HG03135 (cell line): Measurements from ENCODE around the gene OTUD7B.
"Not testable (repeated sequence)": the region's sequence is repeated elsewhere in the genome, so short reads cannot be mapped to it uniquely, and the experiment has no call there.

Source experiments
- ATAC-seq: cut with Tn5 transposase; IDR thresholded peaks from one replicate; pipeline ENCODE4 v1.9.1; 2021; ENCODE audit warnings: mild to moderate bottlenecking, moderate library complexity; ENCODE audit not compliant: unreplicated experiment

Gene OTUD7B

DNA sequence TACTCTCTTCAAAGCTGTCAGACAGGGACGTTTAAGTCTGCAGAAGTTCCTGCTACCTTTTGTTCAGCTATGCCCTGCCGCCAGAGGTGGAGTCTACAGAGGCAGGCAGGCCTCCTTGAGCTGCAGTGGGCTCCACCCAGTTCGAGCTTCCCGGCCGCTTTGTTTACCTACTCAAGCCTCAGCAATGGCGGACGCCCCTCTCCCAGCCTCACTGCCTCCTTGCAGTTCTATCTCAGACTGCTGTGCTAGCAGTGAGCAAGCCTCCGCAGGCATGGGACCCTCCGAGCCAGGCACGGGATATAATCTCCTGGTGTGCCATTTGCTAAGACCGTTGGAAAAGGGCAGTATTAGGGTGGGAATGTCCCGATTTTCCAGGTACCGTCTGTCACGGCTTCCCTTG is 53.0 kb downstream of the OTUD7B start:
- not testable (repeated sequence) for ATAC-seq

DNA sequence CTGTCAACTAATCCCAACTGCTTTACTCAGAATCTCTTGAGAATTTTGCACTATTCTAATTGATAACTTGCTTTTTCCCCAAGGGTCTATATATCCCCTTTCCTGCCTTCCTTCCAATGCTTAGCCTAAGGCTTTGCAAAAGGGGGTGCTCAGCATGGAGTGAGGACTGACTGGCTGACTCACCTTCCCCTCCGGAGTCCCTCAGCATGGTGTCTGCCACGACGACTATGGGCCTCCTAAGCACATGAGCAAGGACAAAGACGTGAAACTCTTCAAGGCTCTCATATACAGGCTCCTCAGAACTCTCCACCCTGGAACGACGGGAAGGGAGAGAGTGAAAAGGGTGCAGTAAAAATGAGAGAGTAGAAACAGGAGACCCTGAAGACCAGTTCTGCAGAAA is 60.6 kb downstream of the OTUD7B start:
- no peak for ATAC-seq

DNA sequence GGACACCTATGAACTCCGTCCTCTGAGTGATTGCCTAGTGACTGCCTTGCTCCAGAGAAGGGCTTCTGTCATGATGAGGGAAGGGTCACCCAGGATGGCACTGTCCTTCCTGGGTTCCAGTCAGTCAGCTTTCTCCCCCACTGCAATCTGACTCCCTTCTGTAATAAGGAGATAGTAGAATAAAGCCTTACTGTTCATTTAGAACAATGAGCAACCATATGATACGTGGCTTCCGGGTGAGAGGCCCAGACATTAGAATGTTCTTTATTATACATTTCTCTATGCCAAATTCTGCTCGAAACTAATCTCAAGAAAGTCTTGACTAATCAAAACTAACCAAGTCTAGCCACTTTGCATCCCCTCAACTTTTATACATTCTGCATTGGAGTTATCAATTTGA is 65.3 kb downstream of the OTUD7B start:
- no peak for ATAC-seq

DNA sequence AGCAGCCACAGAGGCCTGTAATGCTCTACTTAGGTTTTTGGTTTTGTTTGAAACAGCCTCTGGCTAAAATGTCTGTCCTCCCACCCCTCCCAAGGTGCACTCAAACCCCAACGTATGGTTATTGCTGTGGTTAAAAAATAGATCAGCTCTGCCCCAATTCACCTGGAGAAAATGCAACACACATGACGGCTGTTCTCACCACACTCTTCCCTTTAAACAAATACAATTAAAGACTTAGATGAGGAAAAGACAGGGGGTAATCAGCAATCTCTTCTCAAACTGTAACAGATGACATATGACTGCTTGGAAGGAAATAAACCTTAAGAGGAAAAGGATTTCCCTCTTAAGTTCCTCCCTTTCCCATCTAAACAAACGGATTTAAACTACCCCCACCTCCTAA is 67.6 kb downstream of the OTUD7B start:
- ATAC-seq, result no peak

DNA sequence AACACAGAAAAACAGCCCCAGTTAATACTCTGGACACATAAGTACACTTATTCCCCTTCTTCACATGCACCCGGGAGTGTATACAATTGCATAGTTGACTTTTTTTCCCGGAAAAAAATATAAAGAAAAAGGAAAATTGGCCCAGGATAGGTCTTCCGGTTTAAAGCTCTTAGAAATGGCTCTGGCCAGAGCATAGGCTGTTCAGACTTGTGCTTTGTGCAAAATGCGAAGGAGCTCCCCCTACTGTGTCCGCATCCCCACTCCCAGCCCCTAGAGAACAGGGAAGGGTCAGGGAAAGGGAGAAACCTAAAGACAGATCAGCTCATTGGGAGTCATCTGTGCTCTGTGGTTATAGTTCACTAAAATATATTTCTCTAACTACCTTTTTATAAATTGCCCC is 68.3 kb downstream of the OTUD7B start:
- ATAC-seq, result no peak

DNA sequence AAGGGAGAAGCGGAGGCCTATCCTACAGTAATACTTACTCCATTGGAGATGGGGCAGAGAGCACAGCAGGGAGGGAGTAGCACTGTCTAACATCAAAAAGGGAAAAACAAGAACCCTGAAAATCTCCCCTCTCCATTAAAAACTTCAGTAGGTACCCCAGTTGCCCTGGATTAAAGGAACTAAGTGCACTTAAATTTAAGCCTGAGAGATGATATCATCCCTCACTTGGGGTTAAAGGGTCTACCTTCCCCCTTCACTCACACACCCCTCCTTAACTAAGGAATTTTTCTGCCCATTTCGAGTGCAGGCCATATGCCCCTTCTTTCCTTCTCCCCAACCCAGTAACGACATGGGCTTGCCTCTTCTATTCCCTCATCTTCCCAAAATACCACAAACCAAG is 70.1 kb downstream of the OTUD7B start:
- no peak for ATAC-seq

DNA sequence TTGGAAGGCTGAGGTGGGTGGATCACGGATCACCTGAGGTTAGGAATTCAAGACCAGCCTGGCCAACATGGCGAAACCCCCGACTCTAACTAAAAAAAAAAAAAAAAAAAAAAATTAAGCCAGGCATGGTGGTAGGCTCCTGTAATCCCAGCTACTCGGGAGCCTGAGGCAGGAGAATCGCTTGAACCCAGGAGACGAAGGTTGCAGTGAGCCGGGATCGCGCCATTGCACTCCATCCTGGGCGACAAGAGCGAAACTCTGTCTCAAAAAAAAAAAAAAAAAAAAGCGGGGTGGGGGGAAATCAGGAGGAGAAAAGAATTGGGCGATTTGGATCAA is 71.9 kb downstream of the OTUD7B start:
- not testable (repeated sequence) for ATAC-seq

DNA sequence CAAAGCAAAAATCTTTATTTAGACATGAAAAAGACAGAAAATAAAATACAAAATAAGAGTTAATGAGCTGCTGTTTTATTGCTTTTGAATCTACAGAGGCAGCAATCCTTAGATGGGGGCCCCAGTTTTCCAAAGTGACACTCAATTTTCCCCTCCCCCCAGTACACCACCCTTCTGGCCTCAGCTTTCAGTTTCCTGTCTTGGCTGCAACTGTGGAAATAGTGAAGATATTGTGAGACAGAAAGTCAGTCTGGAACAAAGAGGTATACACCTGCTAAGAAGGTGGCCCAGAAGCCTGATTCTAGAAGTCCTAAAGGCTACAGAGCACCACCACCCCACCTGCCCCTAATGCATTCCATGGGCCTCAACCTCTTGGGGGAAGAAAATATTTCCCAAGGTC is 72.8 kb downstream of the OTUD7B start:
- ATAC-seq, result no peak

DNA sequence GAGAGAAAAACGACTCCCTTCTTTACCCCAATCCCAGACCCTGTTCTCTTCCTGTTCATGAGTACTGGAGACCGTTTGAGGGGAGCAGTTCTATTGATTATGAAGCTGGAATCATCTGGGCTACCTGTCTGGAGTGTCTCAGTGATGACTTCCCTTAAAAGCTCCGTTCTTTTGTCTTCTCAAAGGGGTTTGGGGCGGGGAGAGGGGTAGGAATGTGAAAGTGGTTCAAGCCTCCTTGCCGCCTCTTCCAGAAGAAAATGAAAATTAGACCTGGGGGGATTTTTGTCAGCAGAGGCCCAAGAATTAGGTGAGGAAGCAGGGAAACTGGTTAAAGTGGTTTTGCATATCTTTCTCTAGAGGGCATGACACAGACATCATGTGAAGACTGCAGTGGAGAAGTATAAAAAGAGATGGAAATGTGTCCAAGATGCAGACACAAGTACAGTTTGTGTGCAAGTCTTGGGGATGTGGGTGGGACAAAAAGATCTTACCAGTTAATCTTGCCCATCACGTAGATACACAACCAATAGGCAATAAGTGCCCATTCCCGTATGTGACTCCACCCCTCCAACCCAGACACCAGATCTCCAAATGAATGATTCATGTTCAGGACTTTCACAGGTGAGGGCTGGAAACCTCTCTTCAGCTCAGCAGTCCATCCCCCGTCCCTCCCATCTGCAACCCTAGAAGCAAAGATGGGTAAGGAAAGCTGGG is 73.4 kb downstream of the OTUD7B start:
- ATAC-seq, result no peak

DNA sequence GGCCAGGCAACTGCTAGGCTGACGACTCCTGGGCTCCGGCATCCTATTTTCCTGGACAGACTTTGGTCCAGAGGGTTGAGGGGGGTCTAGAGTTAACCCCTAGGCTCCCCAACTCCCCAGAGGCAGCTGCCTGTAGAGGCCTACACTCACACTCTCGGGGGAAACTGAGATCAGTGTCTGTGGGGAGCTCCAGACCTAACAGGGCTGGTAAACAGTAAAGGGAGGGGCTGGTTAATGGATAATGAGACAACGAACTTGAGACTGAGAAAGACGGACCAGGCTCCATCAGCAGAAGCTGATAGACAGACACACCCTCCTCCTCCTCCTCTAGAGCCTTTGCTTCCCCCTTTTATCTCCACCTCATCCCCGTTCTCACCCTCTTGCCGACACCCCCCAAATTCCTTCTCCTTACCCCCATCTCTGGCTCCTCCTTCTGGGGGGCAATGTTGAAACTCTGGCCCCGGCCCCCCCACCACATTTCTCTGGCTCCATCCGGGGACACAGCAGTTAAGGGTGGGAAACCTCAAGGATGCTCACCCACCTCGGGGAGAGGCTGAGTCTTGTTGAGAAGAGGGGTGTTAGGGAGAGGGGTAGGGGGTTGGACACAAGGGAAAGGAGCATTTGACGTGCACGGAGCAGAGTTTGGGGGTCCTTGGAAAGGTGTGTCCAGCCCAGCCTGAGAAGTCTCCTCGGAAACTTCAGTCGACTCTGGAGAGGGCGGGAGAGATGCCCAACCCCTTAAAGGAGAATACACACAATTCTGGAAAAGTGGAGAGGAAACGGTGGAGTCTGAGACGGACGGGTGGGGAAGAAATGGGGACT is 74.1 kb downstream of the OTUD7B start, which contains the start of gene MTMR11:
Gene MTMR11 (minus strand): TSS at position 710 of the 822 bp plus-strand sequence. CDS start 232 bp downstream, at position 478.
- ATAC-seq, result no peak

DNA sequence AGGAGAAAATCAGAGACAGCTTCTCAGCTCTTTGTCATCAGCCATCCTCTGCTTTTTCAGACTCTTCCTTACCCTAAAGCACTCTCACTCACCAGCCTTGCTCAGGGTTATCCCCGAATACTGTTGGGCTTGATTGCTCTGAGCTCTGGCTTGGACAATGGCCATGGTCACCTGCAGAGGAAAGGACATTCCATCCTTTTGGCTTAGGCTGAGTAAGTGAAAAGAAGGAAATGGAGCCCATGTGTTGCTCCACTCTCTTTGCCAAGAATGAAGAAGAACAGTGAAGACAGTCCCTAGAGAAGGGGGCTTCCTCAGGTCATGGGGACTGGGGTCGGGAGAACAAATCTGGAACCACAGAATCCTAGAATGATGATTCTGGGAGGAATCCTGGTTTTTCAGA is 76.2 kb downstream of the OTUD7B start:
- ATAC-seq, result no peak

DNA sequence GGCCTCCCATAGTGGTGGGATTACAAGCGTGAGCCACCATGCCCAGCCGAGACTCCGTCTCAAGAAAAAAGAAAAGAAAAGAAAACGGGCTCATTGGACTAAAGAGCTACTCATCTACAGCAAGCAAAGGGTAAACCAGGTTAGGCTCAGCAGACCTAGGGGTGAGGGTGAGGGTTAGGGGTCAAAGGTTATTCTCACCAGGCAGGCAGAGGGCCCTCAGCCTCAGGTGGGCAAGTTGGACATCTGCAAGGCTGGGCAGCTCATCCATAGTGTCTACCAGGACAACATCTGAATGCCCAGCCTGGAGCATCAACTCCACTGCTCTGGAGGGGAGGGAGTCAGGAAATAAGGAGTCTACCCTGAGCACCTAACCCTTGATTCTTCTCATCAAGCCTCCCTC is 77.3 kb downstream of the OTUD7B start:
- no peak for ATAC-seq

DNA sequence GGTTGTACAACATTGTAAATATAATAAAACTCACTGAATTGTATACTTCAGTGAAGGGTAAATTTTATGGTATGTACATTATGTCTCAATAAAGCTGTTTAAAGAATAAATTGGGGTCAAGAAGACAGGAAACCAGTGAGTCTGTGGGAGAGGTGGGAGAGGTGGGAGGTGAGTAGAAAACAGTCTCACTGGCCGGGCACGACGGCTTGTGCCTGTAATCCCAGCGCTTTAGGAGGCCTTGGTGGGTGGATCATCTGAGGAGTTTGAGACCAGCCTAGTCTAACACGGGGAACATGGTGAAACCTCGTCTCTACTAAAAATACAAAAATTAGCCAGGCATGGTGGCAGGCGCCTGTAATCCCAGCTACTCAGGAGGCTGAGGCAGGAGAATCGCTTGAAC is 78.1 kb downstream of the OTUD7B start:
- no peak for ATAC-seq

DNA sequence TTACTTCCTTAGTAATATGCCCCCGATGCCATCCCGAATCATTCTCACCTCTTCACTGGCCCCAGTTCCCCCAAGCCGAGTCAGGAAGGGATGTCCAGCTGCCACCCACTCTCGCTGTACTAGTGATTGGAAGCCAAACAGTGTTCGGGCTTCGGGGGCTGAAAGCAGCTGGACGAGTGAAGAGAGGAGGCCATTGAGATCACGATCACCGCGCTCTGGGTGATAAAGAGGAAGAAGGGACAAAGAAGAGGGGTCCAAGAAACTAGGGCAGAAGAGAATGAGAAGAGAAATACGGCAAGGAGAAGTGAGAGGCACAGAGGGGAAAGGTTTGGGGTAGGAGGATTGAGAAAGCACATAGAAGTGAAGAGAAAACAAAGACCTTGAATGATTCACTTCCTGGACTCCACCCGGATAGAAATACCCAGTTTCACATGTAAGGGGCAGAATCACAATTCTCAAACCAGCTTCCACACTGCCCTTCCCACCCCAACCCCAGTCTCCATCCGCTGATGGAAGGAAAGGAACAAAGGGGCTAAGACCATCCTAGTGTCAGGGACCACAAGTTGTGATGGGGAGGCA is 79.2 kb downstream of the OTUD7B start:
- ATAC-seq, result no peak

DNA sequence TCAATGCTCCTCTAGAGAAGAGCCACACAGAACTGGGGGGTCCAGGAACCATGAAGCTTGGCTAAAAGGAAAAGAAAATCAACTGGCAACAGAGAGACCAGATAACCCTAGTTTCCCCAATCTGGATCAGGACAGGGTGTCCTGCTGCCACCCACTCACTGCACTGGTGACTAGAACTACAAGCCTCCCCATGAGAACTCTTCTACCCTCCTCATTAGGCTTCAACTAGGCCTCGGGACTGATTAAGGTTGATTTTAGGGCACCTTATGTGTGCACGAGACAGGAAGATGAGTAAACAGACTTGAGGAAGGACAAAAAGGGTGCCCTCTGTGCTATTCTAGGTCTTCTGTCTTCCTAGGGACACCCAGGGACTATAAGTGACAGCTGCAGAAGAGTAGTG is 80.7 kb downstream of the OTUD7B start:
- no peak for ATAC-seq

DNA sequence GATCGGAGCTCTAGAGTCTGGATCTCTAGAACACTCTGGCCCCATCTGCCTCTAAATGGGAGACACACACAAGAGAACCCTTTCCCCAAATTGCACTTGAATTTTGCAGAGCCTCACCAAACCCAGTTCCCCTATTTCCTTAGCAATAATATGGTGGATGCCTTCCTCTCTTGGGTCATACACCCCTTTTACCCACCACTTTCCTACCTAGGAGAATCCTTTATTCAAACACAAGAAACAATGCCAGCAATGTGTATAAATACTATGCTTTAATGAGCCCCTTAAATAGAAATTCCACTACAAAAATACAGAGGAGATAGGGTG is 82.2 kb downstream of the OTUD7B start:
- no peak for ATAC-seq

DNA sequence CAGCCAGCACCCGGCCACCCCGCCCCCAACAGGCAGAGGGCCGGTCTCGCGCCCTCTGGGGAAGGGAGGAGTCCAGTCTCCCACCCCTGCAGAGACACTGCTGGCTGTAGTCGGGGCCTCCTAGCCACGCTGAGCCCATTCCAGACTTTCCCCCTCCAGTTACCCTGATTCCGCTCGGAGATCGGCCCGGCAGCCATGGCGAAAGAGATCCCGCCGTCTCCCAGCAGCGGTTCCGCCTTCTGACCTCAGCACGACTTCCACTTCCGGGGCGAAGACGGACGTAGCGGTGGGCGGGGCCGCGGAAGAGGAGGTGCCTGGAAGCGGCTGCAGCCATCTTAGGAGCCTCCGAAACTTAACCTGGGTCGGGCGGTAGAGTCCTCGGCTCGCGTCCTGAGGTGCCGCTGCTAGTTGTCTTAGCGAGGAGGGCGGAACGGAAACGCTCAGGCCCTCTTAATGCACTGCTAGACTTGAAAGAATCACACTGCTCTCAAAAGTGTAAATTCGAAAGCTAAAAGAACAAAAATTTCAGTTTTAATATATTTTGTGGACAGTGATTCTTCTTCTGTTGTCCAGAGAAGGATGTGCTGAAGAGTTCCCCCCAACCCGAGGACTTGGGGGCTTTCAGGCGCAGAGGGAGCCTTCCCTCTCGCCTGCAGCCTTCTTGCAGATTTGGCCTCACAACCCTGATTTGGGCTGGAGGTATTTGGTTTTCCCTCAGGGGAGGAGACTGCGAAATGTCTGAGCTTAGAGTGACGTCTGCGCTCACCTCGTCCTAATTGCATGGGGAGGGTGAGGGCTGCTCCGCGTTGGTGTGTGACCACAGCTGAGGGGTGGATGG is 82.7 kb downstream of the OTUD7B start, which contains the start of gene SF3B4:
Gene SF3B4 (minus strand): TSS at position 241 of the 838 bp plus-strand sequence. CDS start 44 bp downstream, at position 197.
- peak; percentile 97 for ATAC-seq

DNA sequence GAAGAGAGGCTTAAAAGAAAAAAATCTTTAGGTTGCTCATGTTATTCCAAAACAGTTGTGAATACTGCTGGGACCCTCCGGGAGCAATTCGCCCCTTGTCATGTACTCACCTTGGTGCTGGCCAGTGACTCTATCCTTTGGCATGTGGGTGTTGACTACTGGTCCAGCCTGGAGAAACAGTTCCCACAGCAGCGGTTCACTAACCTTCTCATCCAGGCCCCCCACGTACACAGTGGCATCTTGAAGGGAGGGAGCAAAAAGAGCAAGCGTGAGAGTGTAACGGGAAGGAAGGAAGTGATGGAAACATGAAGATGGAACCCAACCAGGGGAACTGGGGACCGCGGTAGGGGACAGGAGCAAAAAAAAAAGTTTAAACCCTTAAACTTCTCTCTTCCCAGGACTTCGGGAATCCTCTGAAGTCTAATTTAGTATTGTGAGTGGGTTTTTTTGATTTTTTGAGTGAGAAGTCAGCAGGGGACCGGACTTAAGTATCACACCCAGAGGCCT is 83.4 kb downstream of the OTUD7B start:
- ATAC-seq, result no peak

DNA sequence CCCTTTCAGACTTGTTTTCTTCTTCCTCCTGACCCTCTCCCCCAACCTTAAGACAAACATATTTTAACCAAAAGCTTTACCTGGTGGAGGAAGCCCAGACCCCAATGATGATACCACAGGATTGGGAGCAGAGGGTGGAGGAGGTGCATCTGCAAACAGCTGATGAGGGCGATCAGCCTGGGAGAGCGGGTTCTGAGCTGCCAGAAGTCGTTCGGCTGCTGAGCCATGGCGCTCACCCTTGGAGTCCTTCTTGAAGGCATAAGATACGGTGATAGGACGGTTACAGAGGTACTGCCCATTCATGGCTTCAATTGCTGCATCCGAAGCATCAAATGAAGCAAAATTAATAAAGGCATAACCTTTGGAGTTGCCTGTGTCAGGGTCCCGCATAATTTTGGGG is 84.2 kb downstream of the OTUD7B start:
- ATAC-seq, result no peak

DNA sequence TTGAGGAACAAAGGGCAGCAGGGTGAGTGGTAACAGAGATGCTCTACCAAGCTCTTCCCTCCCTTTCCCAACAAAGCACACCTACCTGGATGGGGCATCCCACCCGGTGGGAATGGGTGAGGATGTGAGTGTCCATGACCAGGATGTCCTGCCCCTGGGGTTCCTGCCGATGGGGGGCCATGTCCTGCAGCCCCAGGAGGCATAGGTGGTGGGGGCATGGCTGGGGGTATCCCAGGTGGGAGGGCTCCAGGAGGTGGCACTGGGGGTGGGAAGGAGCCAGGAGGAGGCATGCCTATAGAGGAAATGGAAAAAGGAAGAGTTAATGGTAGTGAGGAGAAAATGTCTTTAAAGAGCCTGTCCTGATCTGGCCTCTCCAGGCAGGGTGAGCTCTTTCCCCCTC is 84.8 kb downstream of the OTUD7B start:
- ATAC-seq, result no peak

DNA sequence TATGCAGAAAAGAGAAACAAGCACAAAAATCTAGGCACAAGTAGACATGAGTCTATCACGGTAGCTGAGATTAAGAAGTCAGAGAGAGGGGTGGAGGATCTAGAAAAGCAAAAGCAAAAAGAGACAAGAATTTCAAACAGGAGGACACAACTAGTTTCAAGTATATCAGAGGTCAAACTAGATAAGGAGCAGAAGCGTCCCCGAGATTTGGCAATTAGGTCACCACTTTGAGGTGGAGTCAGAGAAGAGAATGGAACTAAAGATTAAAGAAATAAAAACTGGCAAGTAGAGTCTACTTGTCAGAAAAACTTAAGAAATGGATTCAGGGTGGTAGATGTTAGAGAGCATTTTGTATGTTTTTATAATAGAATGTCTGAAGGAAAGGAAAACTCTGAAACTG is 85.2 kb downstream of the OTUD7B start:
- ATAC-seq, result no peak
